ENCODE measurements around the gene COL6A3. TPM values are rescaled to one million over a fixed set of nuclear protein-coding genes. Genes with fewer than 3 reads are reported as not detected.

The COL6A3 gene
- total and polyA plus RNA-seq, 2 of the 13 experiments (the other 11 are each of a cell fraction or from before 2014, with no cell fraction given): 0.03 TPM; not detected in 1

DNA sequence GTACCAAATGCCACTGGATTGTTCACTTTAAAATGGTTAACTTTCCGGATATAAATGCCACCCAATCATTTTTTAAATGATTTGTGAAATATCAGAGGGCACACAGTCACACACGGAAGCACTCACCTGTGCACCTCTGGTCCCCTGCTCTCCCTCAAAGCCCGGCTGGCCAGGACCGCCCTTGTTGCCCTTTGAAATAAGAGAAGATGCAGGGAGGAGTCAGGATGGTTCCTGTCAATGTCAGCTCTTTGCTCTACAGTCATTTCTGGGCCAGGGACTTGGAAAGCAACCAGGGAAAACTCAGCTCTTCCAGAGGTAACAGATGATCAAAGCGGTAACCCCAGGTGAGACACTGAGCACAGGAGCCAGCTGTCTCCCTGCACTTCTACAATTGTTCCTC is 60.7 kb downstream of the COL6A3 start:
- H2AFZ ChIP-seq (ENCODE audit: low read length): no peak overlapping the region
- H3K27me3 ChIP-seq (ENCODE audit: control insufficient read depth in 1 of 2, insufficient read depth in 2 of 2, low read length in 2 of 2): peaks cover 3 to 74% of the 10 kb centered on the region in 2 experiments; a peak in 4 of 5 replicates
- ATAC-seq: no peak
- H3K27ac ChIP-seq (ENCODE audit: extremely low read length, insufficient read depth, low read length): no peak overlapping the region
- no peak overlapping the region for H3K4me3 ChIP-seq (replicated peaks in 1 of 3; ENCODE audit: insufficient read depth in 1 of 3, low read depth in 2 of 3, low read length in 3 of 3)
- intact Hi-C loops (cut with micrococcal nuclease; ENCODE audit: unreplicated experiment): no loop called here
- H3K79me2 ChIP-seq (ENCODE audit: insufficient read depth, low read length): no peaks in the 10 kb centered on the region
- no peak overlapping the region for H3K4me2 ChIP-seq (ENCODE audit: low read depth, low read length)
- no peaks in the 10 kb centered on the region for H3K36me3 ChIP-seq (replicated peaks in 1 of 2; ENCODE audit: control insufficient read depth in 1 of 2, insufficient read depth in 2 of 2, low read length in 2 of 2)
- ChIA-PET CTCF (ENCODE audit: low intra/inter-chr PET ratio, low total read pairs) (no interaction called here), POLR2A (no interaction called here)
- in situ Hi-C loops (cut with HindIII; ENCODE audit: extremely low pct_ligation_motif_present, low pct_unique_long_range_greater_than_20kb): no loop called here
- DNase-seq (ENCODE audit: low spot score): no peak
- no peak for FAIRE-seq
- H3K4me1 ChIP-seq (ENCODE audit: insufficient read depth, low read length): no peaks in the 10 kb centered on the region
- H3K9ac ChIP-seq (ENCODE audit: insufficient read depth, low read depth, low read length): no peak overlapping the region
- 2% methylated on average over 5 of the region's 5 CpGs for WGBS (ENCODE audit: low lambda C conversion rate)
- H4K20me1 ChIP-seq (ENCODE audit: insufficient read depth, low read length): no peaks in the 10 kb centered on the region
- no peaks in the 10 kb centered on the region for H3K9me3 ChIP-seq (ENCODE audit: low read length)
- BruUV-seq (replicated peaks): no TSS peak
- TF ChIP-seq, protein P1, sequence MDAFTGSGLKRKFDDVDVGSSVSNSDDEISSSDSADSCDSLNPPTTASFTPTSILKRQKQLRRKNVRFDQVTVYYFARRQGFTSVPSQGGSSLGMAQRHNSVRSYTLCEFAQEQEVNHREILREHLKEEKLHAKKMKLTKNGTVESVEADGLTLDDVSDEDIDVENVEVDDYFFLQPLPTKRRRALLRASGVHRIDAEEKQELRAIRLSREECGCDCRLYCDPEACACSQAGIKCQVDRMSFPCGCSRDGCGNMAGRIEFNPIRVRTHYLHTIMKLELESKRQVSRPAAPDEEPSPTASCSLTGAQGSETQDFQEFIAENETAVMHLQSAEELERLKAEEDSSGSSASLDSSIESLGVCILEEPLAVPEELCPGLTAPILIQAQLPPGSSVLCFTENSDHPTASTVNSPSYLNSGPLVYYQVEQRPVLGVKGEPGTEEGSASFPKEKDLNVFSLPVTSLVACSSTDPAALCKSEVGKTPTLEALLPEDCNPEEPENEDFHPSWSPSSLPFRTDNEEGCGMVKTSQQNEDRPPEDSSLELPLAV (CRISPR knock-in tag; conservative IDR thresholded peaks at IDR 0.05; ENCODE audit: low read depth): no peak
- TF ChIP-seq STAT6 (CRISPR knock-in tag; IDR thresholded peaks at IDR 0.05; ENCODE audit: borderline replicate concordance) (no peak), SUZ12 (IDR thresholded peaks at IDR 0.05; ENCODE audit: low read depth, low read length) (no peak), ZNF746 (CRISPR knock-in tag; IDR thresholded peaks at IDR 0.05) (no peak), MAFG (CRISPR knock-in tag; IDR thresholded peaks at IDR 0.05) (no peak), HOXA5 (CRISPR knock-in tag; IDR thresholded peaks at IDR 0.05) (no peak), AGO2 (optimal IDR thresholded peaks at IDR 0.05; ENCODE audit: low read depth, low read length) (no peak), CBFB (CRISPR knock-in tag; IDR thresholded peaks at IDR 0.05) (no peak), ZNF232 (CRISPR knock-in tag; IDR thresholded peaks at IDR 0.05; ENCODE audit: borderline replicate concordance) (no peak), ZNF704 (CRISPR knock-in tag; IDR thresholded peaks at IDR 0.05; ENCODE audit: borderline replicate concordance) (no peak), ZNF383 (CRISPR knock-in tag; IDR thresholded peaks at IDR 0.05; ENCODE audit: borderline replicate concordance) (no peak), CBX1 (IDR thresholded peaks at IDR 0.05; ENCODE audit: low read depth) (no peak), TBP (CRISPR knock-in tag; IDR thresholded peaks at IDR 0.05) (no peak), ZSCAN22 (CRISPR knock-in tag; IDR thresholded peaks at IDR 0.05) (no peak), ZNF841 (CRISPR knock-in tag; IDR thresholded peaks at IDR 0.05; ENCODE audit: borderline replicate concordance) (no peak), CREB3 (CRISPR knock-in tag; IDR thresholded peaks at IDR 0.05) (no peak), PHF20 (CRISPR knock-in tag; IDR thresholded peaks at IDR 0.05) (no peak)

Data from HepG2 (cell line).